SK-N-SH (cell line): ENCODE measurements around the gene AUTS2. TPM values are rescaled to one million over a fixed set of nuclear protein-coding genes. Genes with fewer than 3 reads are reported as not detected.

Experiments
- CTCF ChIA-PET: fragments of 300-600, 350-600 bp; formaldehyde crosslinking; extraction: SDS; loops from one replicate; lab custom pipeline; 2021; lab: Yijun Ruan, JAX
- POLR2A ChIA-PET: fragments of 350-600 bp; sonication (Branson Sonifier 250); formaldehyde crosslinking; extraction: SDS; loops from one replicate; lab custom pipeline; 2020; ENCODE audit warnings: antibody characterized with exemption, inconsistent platforms; lab: Yijun Ruan, JAX
- DNase-seq: peaks from one replicate; pipeline ENCODE4 v3.0.0; 2012
- H2AFZ ChIP-seq: fragments of 200-600 bp; sonication (generic); 2 replicates; pipeline ENCODE4 v1.8.1; 2016; ENCODE audit warnings: antibody characterized with exemption, mild to moderate bottlenecking, low read depth
- H3F3A ChIP-seq: fragments of 200-600 bp; sonication (generic); replicated peaks from 2 replicates; pipeline ENCODE3; 2016; ENCODE audit warnings: antibody characterized with exemption, mild to moderate bottlenecking; ENCODE audit not compliant: insufficient read depth
- H3K27ac ChIP-seq, 2 experiments: fragments of 200-500 bp in 1 of 2; fragments of 200-600 bp in 1 of 2; sonication (Bioruptor generic) in 1 of 2; sonication (generic), shearing (Covaris generic) in 1 of 2; 2 replicates each; pipeline versions ENCODE4 v1.5.1 to v1.6.1; 2014 to 2016; ENCODE audit warnings: low read depth in 2 of 2, inconsistent platforms in 1 of 2, low read length in 1 of 2, mild to moderate bottlenecking in 1 of 2, mixed read lengths in 1 of 2
- H3K27me3 ChIP-seq: fragments of 200-600 bp; sonication (generic), shearing (Covaris generic); 2 replicates; pipeline ENCODE4 v1.6.1; 2016; ENCODE audit warnings: mixed run types; ENCODE audit not compliant: insufficient read depth
- H3K36me3 ChIP-seq, 2 experiments: fragments of 200-500 bp in 1 of 2; fragments of 200-600 bp in 1 of 2; sonication (Bioruptor generic) in 1 of 2; sonication (generic) in 1 of 2; replicated peaks in 1 of 2; 2 replicates each; pipeline versions ENCODE3 to v1.5.1; 2014 to 2016; ENCODE audit warnings: low read length in 1 of 2, mild to moderate bottlenecking in 1 of 2; ENCODE audit not compliant: insufficient read depth in 2 of 2, control insufficient read depth in 1 of 2
- H3K4me1 ChIP-seq, 2 experiments: fragments of 200-500 bp in 1 of 2; fragments of 200-600 bp in 1 of 2; sonication (Bioruptor generic) in 1 of 2; sonication (generic), shearing (Covaris generic) in 1 of 2; 2 replicates each; pipeline versions ENCODE4 v1.5.1 to v1.6.1; 2014 to 2016; ENCODE audit warnings: low read depth in 1 of 2, low read length in 1 of 2, mixed run types in 1 of 2; ENCODE audit not compliant: insufficient read depth in 2 of 2, control insufficient read depth in 1 of 2
- H3K4me2 ChIP-seq: fragments of 200-600 bp; sonication (generic), shearing (Covaris generic); 2 replicates; pipeline ENCODE4 v1.6.1; 2017; ENCODE audit warnings: mixed run types
- H3K4me3 ChIP-seq, 2 experiments: fragments of 200-500 bp in 1 of 2; fragments of 200-600 bp in 1 of 2; sonication (Bioruptor generic) in 1 of 2; sonication (generic), shearing (Covaris generic) in 1 of 2; 2 replicates each; pipeline versions ENCODE4 v1.5.1 to v1.8.1; 2014 to 2016; ENCODE audit warnings: low read depth in 2 of 2, inconsistent platforms in 1 of 2, low read length in 1 of 2, mild to moderate bottlenecking in 1 of 2, mixed read lengths in 1 of 2, moderate library complexity in 1 of 2
- H3K79me2 ChIP-seq: fragments of 200-600 bp; sonication (generic); 2 replicates; pipeline ENCODE4 v1.8.1; 2017; ENCODE audit warnings: mild to moderate bottlenecking; ENCODE audit not compliant: insufficient read depth
- H3K9ac ChIP-seq: fragments of 200-600 bp; sonication (generic); 2 replicates; pipeline ENCODE4 v1.6.1; 2017; ENCODE audit warnings: mixed run types
- H3K9me2 ChIP-seq: fragments of 200-600 bp; sonication (generic); 2 replicates; pipeline ENCODE4 v1.6.1; 2017; ENCODE audit warnings: mixed run types
- H3K9me3 ChIP-seq: fragments of 200-600 bp; sonication (generic); 2 replicates; pipeline ENCODE4 v1.6.1; 2017; ENCODE audit warnings: mixed run types, mild to moderate bottlenecking, moderate library complexity
- H4K20me1 ChIP-seq: fragments of 200-600 bp; sonication (generic); 2 replicates; pipeline ENCODE4 v1.6.1; 2017; ENCODE audit warnings: mild to moderate bottlenecking, mixed run types; ENCODE audit not compliant: insufficient read depth
- FOSL2 ChIP-seq: IDR thresholded peaks from 2 replicates; pipeline ENCODE4 v1.4.0; 2012; ENCODE audit warnings: low read depth, mild to moderate bottlenecking, moderate library complexity, borderline replicate concordance
- FOXM1 ChIP-seq: IDR thresholded peaks from 2 replicates; pipeline ENCODE4 v1.4.0; 2012; ENCODE audit warnings: low read depth, mild to moderate bottlenecking
- GATA2 ChIP-seq: sonication (generic); formaldehyde crosslinking; IDR thresholded peaks from 2 replicates; pipeline ENCODE4 v1.5.0; 2020; ENCODE audit warnings: mild to moderate bottlenecking, missing genetic modification reagents
- RAD21 ChIP-seq: IDR thresholded peaks from 2 replicates; pipeline ENCODE4 v1.6.1; 2012; ENCODE audit warnings: mild to moderate bottlenecking, low read length
- RXRA ChIP-seq: IDR thresholded peaks from 2 replicates; pipeline ENCODE4 v1.4.0; 2012; ENCODE audit warnings: low read depth, mild to moderate bottlenecking, borderline replicate concordance
- SIN3A ChIP-seq: IDR thresholded peaks from 2 replicates; pipeline ENCODE4 v1.6.1; 2012; ENCODE audit warnings: low read depth, mild to moderate bottlenecking, low read length, moderate library complexity, borderline replicate concordance
- TAF1 ChIP-seq: IDR thresholded peaks from 2 replicates; pipeline ENCODE4 v1.6.1; 2012; ENCODE audit warnings: low read depth, mild to moderate bottlenecking, low read length, moderate library complexity, borderline replicate concordance
- TCF12 ChIP-seq: IDR thresholded peaks from 2 replicates; pipeline ENCODE4 v1.4.0; 2012
- WGBS: methylation state at CpG from one replicate; pipeline ENCODE4 v1.1.6; 2017; ENCODE audit warnings: low lambda C conversion rate; 5-methylcytosine and 5-hydroxymethylcytosine counted together
- polyA plus RNA-seq, 3 experiments: library from polyadenylated mRNA; depleted of rRNA; stranded (reverse); fragments of >200 nt; gene quantifications; 2 replicates each; pipeline ENCODE4 v1.2.3, GENCODE V29; 2012
- TF ChIP-seq, protein P1 (sequence below): IDR thresholded peaks from 2 replicates; pipeline ENCODE4 v1.4.0; 2012; ENCODE audit warnings: low read depth, borderline replicate concordance

AUTS2 gene
- polyA plus RNA-seq, 1 of the 3 experiments (the other 2 are of a cell fraction) = 15.6 TPM

DNA sequence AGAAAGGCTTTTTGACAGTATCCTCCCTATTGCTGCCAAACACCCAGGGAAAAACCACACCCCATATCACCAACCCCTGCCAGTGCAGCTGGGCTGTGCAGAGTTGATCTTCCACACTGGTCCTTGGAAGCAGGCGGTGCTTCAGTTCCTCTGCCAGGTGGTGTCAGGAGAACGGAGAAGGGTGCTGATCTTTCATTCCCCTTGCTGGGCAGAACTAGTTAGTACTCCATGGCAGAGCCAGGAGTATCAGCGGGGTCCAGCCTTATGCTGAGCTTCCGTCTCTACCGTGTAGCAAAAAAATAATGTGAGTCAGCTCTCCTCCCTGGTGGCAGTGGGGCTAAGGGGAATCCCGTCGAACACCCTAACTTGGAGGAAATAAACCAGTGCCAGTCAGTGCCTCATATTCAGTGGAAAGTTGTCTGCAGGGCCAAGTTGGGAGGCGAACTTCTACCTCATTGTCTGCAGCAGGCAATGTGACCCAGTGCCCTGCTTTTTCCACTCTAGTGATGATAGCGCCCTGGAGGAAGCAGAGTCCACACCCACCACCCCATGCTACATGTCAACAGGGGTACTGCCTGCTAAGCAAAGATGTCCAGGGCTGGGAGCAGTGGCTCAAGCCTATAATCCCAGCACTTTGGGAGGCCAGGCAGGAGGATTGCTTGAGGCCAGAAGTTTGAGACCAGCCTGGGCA is 175.4 kb downstream of the AUTS2 start (continued):
- TF ChIP-seq SIN3A (no peak), RAD21 (no peak), FOSL2 (no peak), TAF1 (no peak)
- TF ChIP-seq, protein P1, sequence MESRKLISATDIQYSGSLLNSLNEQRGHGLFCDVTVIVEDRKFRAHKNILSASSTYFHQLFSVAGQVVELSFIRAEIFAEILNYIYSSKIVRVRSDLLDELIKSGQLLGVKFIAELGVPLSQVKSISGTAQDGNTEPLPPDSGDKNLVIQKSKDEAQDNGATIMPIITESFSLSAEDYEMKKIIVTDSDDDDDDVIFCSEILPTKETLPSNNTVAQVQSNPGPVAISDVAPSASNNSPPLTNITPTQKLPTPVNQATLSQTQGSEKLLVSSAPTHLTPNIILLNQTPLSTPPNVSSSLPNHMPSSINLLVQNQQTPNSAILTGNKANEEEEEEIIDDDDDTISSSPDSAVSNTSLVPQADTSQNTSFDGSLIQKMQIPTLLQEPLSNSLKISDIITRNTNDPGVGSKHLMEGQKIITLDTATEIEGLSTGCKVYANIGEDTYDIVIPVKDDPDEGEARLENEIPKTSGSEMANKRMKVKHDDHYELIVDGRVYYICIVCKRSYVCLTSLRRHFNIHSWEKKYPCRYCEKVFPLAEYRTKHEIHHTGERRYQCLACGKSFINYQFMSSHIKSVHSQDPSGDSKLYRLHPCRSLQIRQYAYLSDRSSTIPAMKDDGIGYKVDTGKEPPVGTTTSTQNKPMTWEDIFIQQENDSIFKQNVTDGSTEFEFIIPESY = no peak

DNA sequence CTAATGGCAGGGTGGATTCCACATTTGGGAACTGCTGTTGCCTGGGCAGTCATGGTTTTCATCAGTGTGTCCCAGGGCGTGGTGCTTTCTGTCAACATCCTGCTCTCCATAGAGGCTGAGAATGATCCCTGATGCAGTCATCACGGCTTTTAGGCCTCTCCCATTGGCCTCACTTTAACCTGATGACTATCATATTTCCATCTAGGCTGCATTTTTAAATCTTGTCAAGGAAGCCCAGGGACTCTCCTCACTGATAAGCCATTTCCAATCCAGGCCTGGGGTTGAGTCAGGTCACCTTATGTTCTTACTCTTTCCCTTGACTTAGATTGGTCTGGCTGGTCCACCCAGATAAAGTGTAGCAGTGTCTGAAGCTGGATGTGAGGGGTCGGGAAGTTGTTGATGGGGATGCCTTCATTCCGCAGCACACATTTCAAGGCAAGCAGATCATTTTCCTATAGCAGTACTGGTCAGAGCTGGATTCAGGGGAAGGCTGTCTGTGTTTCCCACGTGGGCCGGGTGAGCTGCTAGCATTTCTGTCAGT is 177.0 kb downstream of the AUTS2 start:
- no peak overlapping the region for H3K4me3 ChIP-seq
- peaks cover 2 to 21% of the 10 kb centered on the region in 2 experiments; a peak in 2 of 4 replicates for H3K4me1 ChIP-seq
- H3F3A ChIP-seq = no peaks in the 10 kb centered on the region
- no peak overlapping the region for H3K9ac ChIP-seq
- H3K79me2 ChIP-seq = peaks cover 4% of the 10 kb centered on the region; the same call in 1 of the 2 replicates
- no peaks in the 10 kb centered on the region for H3K36me3 ChIP-seq
- H2AFZ ChIP-seq = no peak overlapping the region
- H4K20me1 ChIP-seq = peaks cover 11% of the 10 kb centered on the region
- no peaks in the 10 kb centered on the region for H3K27me3 ChIP-seq
- H3K27ac ChIP-seq = peak overlapping the region in 1 of 2 experiments; percentile 35; a peak in 1 of 4 replicates
- POLR2A ChIA-PET = interaction anchor here (1.4 kb wide), 1 partner anchor 17 kb away, joined by 3 read pairs; no protein-coding TSS in a partner anchor
- H3K9me2 ChIP-seq = no peaks in the 10 kb centered on the region
- no peaks in the 10 kb centered on the region for H3K9me3 ChIP-seq
- CTCF ChIA-PET = interaction anchor here (1.2 to 1.5 kb wide), 3 partner anchors 11 to 182 kb away, joined by 3 read pairs; no protein-coding TSS in a partner anchor
- TF ChIP-seq FOXM1 (no peak), RXRA (peak; percentile 53; the same call in 1 of the 2 replicates), GATA2 (peak; percentile 53), TCF12 (peak; percentile 58; the same call in 1 of the 2 replicates)
- TF ChIP-seq, protein P1 = no peak
- TF ChIP-seq, all 33 proteins: peak for 3
- WGBS = 81% methylated on average over 6 of the region's 6 CpGs
- no peak for DNase-seq
- no peak overlapping the region for H3K4me2 ChIP-seq
